Measurements from ENCODE around the gene PTCD1.

Gene PTCD1

DNA sequence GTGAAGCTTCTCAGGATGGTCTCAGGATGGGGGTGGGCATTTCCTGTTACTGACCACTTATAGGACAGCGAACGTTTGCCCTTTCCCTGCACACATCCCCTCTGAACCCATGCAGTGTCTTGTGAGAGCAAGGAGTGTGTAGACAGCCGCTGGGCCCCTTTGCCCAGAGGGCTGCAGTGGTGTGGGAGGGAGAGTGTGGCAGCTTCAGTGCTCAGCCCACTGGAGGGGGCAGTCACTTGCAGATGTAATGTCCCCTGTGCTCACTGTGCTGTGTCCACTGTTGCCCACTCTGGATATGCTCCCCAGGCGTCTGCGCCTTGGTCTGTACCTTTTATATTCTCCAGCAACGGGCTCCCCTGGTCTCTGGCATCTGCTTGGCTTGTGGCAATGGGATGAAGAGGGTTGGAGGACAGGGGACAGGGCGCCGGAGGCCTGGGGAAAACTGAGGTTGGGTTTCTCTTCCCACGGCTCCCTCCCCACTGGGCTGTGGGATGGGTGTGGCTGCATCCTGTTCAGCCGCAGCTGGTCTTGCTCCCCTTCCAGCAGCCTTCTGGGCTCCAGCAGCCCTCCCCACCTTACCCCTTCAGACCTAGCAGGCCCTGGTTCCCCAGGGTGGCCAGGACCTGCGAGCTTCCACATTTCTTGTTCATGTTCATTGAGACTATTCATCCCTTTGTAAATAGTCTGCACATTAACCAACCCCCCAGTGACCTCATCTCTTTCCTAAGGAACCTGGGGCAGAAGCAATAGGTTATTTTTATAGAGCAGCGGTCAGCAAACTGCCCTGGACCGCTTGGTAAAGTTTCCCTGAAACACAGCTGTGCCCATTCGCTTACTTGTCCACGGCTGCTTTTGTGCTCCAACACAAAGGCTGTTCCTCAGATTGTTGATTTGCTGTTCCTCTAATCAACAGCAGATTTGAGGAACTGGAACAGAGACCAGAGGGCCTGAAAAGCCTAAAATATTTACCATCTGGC is 40.2 kb upstream of the PTCD1 start:
- no peaks in the 10 kb centered on the region for H3K27me3 ChIP-seq (replicated peaks; ENCODE audit: insufficient read depth, low read length)
- TF ChIP-seq, protein P1, sequence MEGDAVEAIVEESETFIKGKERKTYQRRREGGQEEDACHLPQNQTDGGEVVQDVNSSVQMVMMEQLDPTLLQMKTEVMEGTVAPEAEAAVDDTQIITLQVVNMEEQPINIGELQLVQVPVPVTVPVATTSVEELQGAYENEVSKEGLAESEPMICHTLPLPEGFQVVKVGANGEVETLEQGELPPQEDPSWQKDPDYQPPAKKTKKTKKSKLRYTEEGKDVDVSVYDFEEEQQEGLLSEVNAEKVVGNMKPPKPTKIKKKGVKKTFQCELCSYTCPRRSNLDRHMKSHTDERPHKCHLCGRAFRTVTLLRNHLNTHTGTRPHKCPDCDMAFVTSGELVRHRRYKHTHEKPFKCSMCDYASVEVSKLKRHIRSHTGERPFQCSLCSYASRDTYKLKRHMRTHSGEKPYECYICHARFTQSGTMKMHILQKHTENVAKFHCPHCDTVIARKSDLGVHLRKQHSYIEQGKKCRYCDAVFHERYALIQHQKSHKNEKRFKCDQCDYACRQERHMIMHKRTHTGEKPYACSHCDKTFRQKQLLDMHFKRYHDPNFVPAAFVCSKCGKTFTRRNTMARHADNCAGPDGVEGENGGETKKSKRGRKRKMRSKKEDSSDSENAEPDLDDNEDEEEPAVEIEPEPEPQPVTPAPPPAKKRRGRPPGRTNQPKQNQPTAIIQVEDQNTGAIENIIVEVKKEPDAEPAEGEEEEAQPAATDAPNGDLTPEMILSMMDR (IDR thresholded peaks at IDR 0.05; ENCODE audit: low read length): no peak
- TF ChIP-seq EZH2 (optimal IDR thresholded peaks at IDR 0.05; ENCODE audit: low read depth, low read length): no peak
- no peaks in the 10 kb centered on the region for H3K9me2 ChIP-seq (replicated peaks; ENCODE audit: insufficient read depth, low read length)
- DNase-seq: no peak
- H3K4me3 ChIP-seq (ENCODE audit: low read length): no peak overlapping the region
- no peaks in the 10 kb centered on the region; the same call in 1 of the 2 replicates for H3K4me1 ChIP-seq (ENCODE audit: low read length)
- H3K27ac ChIP-seq (ENCODE audit: low read length): no peak overlapping the region
- H4K20me1 ChIP-seq (ENCODE audit: insufficient read depth, low read length): no peaks in the 10 kb centered on the region
- H3K9ac ChIP-seq (ENCODE audit: low read length): no peak overlapping the region
- H3K36me3 ChIP-seq (replicated peaks; ENCODE audit: insufficient read depth, low read length): no peaks in the 10 kb centered on the region; the same call in 1 of the 2 replicates
- no peak overlapping the region for H3K4me2 ChIP-seq (ENCODE audit: low read depth, low read length)
- peaks cover 53% of the 10 kb centered on the region for H3K79me2 ChIP-seq (ENCODE audit: low read length)
- no peaks in the 10 kb centered on the region for H3K9me3 ChIP-seq (replicated peaks; ENCODE audit: insufficient read depth, low read length)
- H2AFZ ChIP-seq (ENCODE audit: low read length): no peak overlapping the region
- no peaks in the 10 kb centered on the region for H3F3A ChIP-seq (ENCODE audit: insufficient read depth, low read length)

DNA sequence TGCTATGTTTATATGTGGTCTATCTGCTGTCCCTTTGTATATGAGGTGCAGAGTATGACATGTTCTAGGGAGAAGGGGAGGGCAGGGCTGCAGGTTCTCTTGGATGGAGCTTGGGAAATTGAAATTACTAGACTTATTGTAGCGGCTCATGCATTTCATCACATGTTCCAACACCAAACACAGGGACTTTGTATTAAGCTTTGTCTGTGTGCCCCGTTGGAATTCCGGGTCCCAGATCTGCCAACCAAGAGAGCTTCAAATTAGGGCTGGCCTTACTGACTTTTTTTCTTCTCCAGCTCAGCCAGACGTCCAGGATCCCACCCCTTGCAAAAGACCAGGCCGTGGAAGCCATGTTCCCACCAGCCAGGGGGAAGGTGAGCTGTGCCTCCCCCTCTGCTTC is 37.5 kb upstream of the PTCD1 start:
- Histone ChIP-seq H3F3A (ENCODE audit: insufficient read depth, low read length) (0 out of 2 replicates have a peak, but pooled peaks cover 4% of the 10 kb centered on the region), H3K9me3 (replicated peaks; ENCODE audit: insufficient read depth, low read length) (no peaks in the 10 kb centered on the region), H2AFZ (ENCODE audit: low read length) (no peak overlapping the region), H3K9me2 (replicated peaks; ENCODE audit: insufficient read depth, low read length) (no peaks in the 10 kb centered on the region), H3K4me1 (ENCODE audit: low read length) (peaks cover 3% of the 10 kb centered on the region; the same call in 1 of the 2 replicates), H3K79me2 (ENCODE audit: low read length) (peaks cover 64% of the 10 kb centered on the region), H3K36me3 (replicated peaks; ENCODE audit: insufficient read depth, low read length) (no peaks in the 10 kb centered on the region), H3K4me3 (ENCODE audit: low read length) (no peak overlapping the region), H4K20me1 (ENCODE audit: insufficient read depth, low read length) (no peaks in the 10 kb centered on the region), H3K27ac (ENCODE audit: low read length) (no peak overlapping the region), H3K4me2 (ENCODE audit: low read depth, low read length) (no peak overlapping the region), H3K9ac (ENCODE audit: low read length) (no peak overlapping the region), H3K27me3 (replicated peaks; ENCODE audit: insufficient read depth, low read length) (no peaks in the 10 kb centered on the region)
- no peak for DNase-seq
- TF ChIP-seq EZH2phosphoT487 (IDR thresholded peaks at IDR 0.05; ENCODE audit: low read length) (no peak), EZH2 (optimal IDR thresholded peaks at IDR 0.05; ENCODE audit: low read depth, low read length) (no peak)
- TF ChIP-seq, protein P1 (IDR thresholded peaks at IDR 0.05; ENCODE audit: low read length): no peak

- TF ChIP-seq EZH2 (optimal IDR thresholded peaks at IDR 0.05; ENCODE audit: low read depth, low read length) (no peak), EZH2phosphoT487 (IDR thresholded peaks at IDR 0.05; ENCODE audit: low read length) (no peak)
- TF ChIP-seq, protein P1 (IDR thresholded peaks at IDR 0.05; ENCODE audit: low read length): no peak
- DNase-seq: peak; percentile 37
- Histone ChIP-seq H3K9me3 (replicated peaks; ENCODE audit: insufficient read depth, low read length) (no peaks in the 10 kb centered on the region), H3K9me2 (replicated peaks; ENCODE audit: insufficient read depth, low read length) (no peaks in the 10 kb centered on the region), H2AFZ (ENCODE audit: low read length) (peak overlapping the region; percentile 81), H3K4me2 (ENCODE audit: low read depth, low read length) (peak overlapping the region; percentile 71), H3K27me3 (replicated peaks; ENCODE audit: insufficient read depth, low read length) (peaks cover 11% of the 10 kb centered on the region), H3K79me2 (ENCODE audit: low read length) (peaks cover 48% of the 10 kb centered on the region), H3K27ac (ENCODE audit: low read length) (peak overlapping the region; percentile 68; the same call in 1 of the 2 replicates), H4K20me1 (ENCODE audit: insufficient read depth, low read length) (no peaks in the 10 kb centered on the region), H3K4me3 (ENCODE audit: low read length) (peak overlapping the region; percentile 91), H3K9ac (ENCODE audit: low read length) (peak overlapping the region; percentile 77), H3F3A (ENCODE audit: insufficient read depth, low read length) (0 out of 2 replicates have a peak, but pooled peaks cover 4% of the 10 kb centered on the region), H3K4me1 (ENCODE audit: low read length) (peaks cover 3% of the 10 kb centered on the region; the same call in 1 of the 2 replicates), H3K36me3 (replicated peaks; ENCODE audit: insufficient read depth, low read length) (no peaks in the 10 kb centered on the region)
Observed at GRCh38 chr7:99473315-99473596, 34.7 kb upstream of the PTCD1 start.
